H9 (cell line): ENCODE results near the gene BMP2K. TPM values are rescaled to one million over a fixed set of nuclear protein-coding genes. Genes with fewer than 3 reads are reported as not detected.

Experiments used
- DNase-seq: peaks from one replicate; pipeline ENCODE4 v3.0.0-alpha.2; 2017
- H2AFZ ChIP-seq: one replicate; pipeline ENCODE4 v1.6.1; 2013; ENCODE audit warnings: mild to moderate bottlenecking, low read length, control low read depth, moderate library complexity
- H2AK5ac ChIP-seq: 2 replicates; pipeline ENCODE4 v1.6.1; 2013; ENCODE audit warnings: low read length, control low read depth, mixed read lengths; ENCODE audit not compliant: insufficient read length
- H2BK120ac ChIP-seq: one replicate; pipeline ENCODE4 v1.6.1; 2013; ENCODE audit warnings: low read depth, mild to moderate bottlenecking, low read length, control low read depth, inconsistent platforms; ENCODE audit not compliant: poor library complexity, severe bottlenecking
- H2BK12ac ChIP-seq: 2 replicates; pipeline ENCODE4 v1.6.1; 2013; ENCODE audit warnings: low read length, control low read depth, mixed read lengths, low read depth; ENCODE audit not compliant: insufficient read length
- H2BK15ac ChIP-seq: 2 replicates; pipeline ENCODE4 v1.6.1; 2013; ENCODE audit warnings: low read depth, low read length, control low read depth
- H2BK20ac ChIP-seq: one replicate; pipeline ENCODE4 v1.6.1; 2013; ENCODE audit warnings: low read depth, mild to moderate bottlenecking, low read length, control low read depth, inconsistent platforms; ENCODE audit not compliant: poor library complexity, severe bottlenecking
- H2BK5ac ChIP-seq: 2 replicates; pipeline ENCODE4 v1.6.1; 2013; ENCODE audit warnings: low read length, control low read depth, mixed read lengths; ENCODE audit not compliant: insufficient read length
- H3K14ac ChIP-seq: 2 replicates; pipeline ENCODE4 v1.6.1; 2013; ENCODE audit warnings: low read length, control low read depth; ENCODE audit not compliant: insufficient read depth
- H3K18ac ChIP-seq: 2 replicates; pipeline ENCODE4 v1.6.1; 2013; ENCODE audit warnings: low read depth, mild to moderate bottlenecking, mixed read lengths, low read length, control low read depth; ENCODE audit not compliant: insufficient read length
- H3K23ac ChIP-seq: 2 replicates; pipeline ENCODE4 v1.6.1; 2013; ENCODE audit warnings: low read length, control low read depth, mixed read lengths, low read depth; ENCODE audit not compliant: insufficient read length
- H3K23me2 ChIP-seq: 2 replicates; pipeline ENCODE4 v1.6.1; 2013; ENCODE audit warnings: low read depth, mild to moderate bottlenecking, mixed read lengths, low read length, control low read depth; ENCODE audit not compliant: insufficient read length, poor library complexity, severe bottlenecking
- H3K27ac ChIP-seq: 2 replicates; pipeline ENCODE4 v1.5.1; 2013; ENCODE audit warnings: low read length, control low read depth, mixed read lengths, low read depth; ENCODE audit not compliant: insufficient read length
- H3K27me3 ChIP-seq: 2 replicates; pipeline ENCODE4 v1.6.1; 2013; ENCODE audit warnings: low read length, control low read depth, inconsistent platforms; ENCODE audit not compliant: insufficient read depth
- H3K4ac ChIP-seq: 2 replicates; pipeline ENCODE4 v1.6.1; 2013; ENCODE audit warnings: low read depth, mild to moderate bottlenecking, control low read depth, inconsistent platforms, low read length, moderate library complexity
- H3K4me1 ChIP-seq: 2 replicates; pipeline ENCODE4 v1.6.1; 2013; ENCODE audit warnings: low read length, control low read depth, inconsistent platforms; ENCODE audit not compliant: insufficient read depth
- H3K4me2 ChIP-seq: 2 replicates; pipeline ENCODE4 v1.6.1; 2013; ENCODE audit warnings: low read length, control low read depth, mixed read lengths; ENCODE audit not compliant: insufficient read length, insufficient read depth
- H3K56ac ChIP-seq: 2 replicates; pipeline ENCODE4 v1.6.1; 2013; ENCODE audit warnings: low read depth, mild to moderate bottlenecking, mixed read lengths, low read length, control low read depth; ENCODE audit not compliant: insufficient read length
- H3K79me1 ChIP-seq: 2 replicates; pipeline ENCODE4 v1.6.1; 2013; ENCODE audit warnings: low read depth, mild to moderate bottlenecking, moderate library complexity, low read length, control low read depth, inconsistent platforms; ENCODE audit not compliant: insufficient read depth, poor library complexity, severe bottlenecking
- H3K79me2 ChIP-seq: 2 replicates; pipeline ENCODE4 v1.6.1; 2013; ENCODE audit warnings: low read length, control low read depth, inconsistent platforms; ENCODE audit not compliant: insufficient read depth
- H3K9ac ChIP-seq: 2 replicates; pipeline ENCODE4 v1.6.1; 2013; ENCODE audit warnings: low read length, control low read depth, mixed read lengths; ENCODE audit not compliant: insufficient read length; ENCODE audit errors: extremely low read depth
- H3K9me3 ChIP-seq: one replicate; pipeline ENCODE4 v1.6.1; 2013; ENCODE audit warnings: low read depth, low read length, inconsistent platforms; ENCODE audit not compliant: control insufficient read depth
- H3T11ph ChIP-seq: one replicate; pipeline ENCODE4 v1.6.1; 2013; ENCODE audit warnings: mild to moderate bottlenecking, low read length, control low read depth, inconsistent platforms
- H4K20me1 ChIP-seq: one replicate; pipeline ENCODE4 v1.6.1; 2013; ENCODE audit not compliant: control insufficient read depth, insufficient read length, insufficient read depth
- H4K5ac ChIP-seq: 2 replicates; pipeline ENCODE4 v1.6.1; 2013; ENCODE audit warnings: low read depth, mild to moderate bottlenecking, mixed read lengths, low read length, control low read depth; ENCODE audit not compliant: insufficient read length
- H4K8ac ChIP-seq: replicated peaks from 2 replicates; pipeline ENCODE4 v1.6.1; 2013; ENCODE audit warnings: low read length, control low read depth, mixed read lengths, low read depth; ENCODE audit not compliant: insufficient read length
- H4K91ac ChIP-seq: 2 replicates; pipeline ENCODE4 v1.6.1; 2013; ENCODE audit warnings: low read depth, mild to moderate bottlenecking, moderate library complexity, mixed read lengths, low read length, control low read depth; ENCODE audit not compliant: insufficient read length
- H3K27ac Mint-ChIP-seq, 3 experiments: 2 replicates in 2 of 3; 3 replicates in 1 of 3; pipeline ENCODE4 v1.8.0; 2020 to 2021; ENCODE audit warnings: mixed read lengths in 3 of 3, mild to moderate bottlenecking in 1 of 3, moderate library complexity in 1 of 3
- H3K27me3 Mint-ChIP-seq: 2 replicates; pipeline ENCODE4 v1.8.0; 2021; ENCODE audit warnings: low read depth, mild to moderate bottlenecking, moderate library complexity, mixed read lengths
- H3K36me3 Mint-ChIP-seq, 3 experiments: 2 replicates in 2 of 3; 3 replicates in 1 of 3; pipeline ENCODE4 v1.8.0; 2020 to 2021; ENCODE audit warnings: low read depth in 3 of 3, mixed read lengths in 3 of 3; ENCODE audit not compliant: insufficient read depth in 1 of 3
- H3K4me1 Mint-ChIP-seq, 2 experiments: 2 replicates each; pipeline ENCODE4 v1.8.0; 2020; ENCODE audit warnings: mixed read lengths in 2 of 2
- H3K4me3 Mint-ChIP-seq, 2 experiments: 2 replicates in 1 of 2; 3 replicates in 1 of 2; pipeline ENCODE4 v1.8.0; 2020 to 2021; ENCODE audit warnings: mild to moderate bottlenecking in 2 of 2, mixed read lengths in 2 of 2, moderate library complexity in 1 of 2
- H3K9me3 Mint-ChIP-seq, 2 experiments: 2 replicates in 1 of 2; 3 replicates in 1 of 2; pipeline ENCODE4 v1.8.0; 2020; ENCODE audit warnings: mild to moderate bottlenecking in 2 of 2, mixed read lengths in 2 of 2, moderate library complexity in 1 of 2
- CTCF ChIP-seq: fragments of 200-600 bp; sonication (generic); conservative IDR thresholded peaks from 3 replicates; pipeline ENCODE4 v1.8.0; 2021; ENCODE audit warnings: antibody characterized with exemption, mild to moderate bottlenecking
- WGBS: extraction: QIAGEN DNeasy Blood & Tissue Kit; methylation state at CpG from one replicate; pipeline ENCODE4 v1.1.7; 2013; ENCODE audit warnings: missing lambda C conversion rate, low lambda C conversion rate, mixed read lengths; ENCODE audit not compliant: insufficient read length; ENCODE audit errors: extremely low coverage; 5-methylcytosine and 5-hydroxymethylcytosine counted together
- total RNA-seq: library from RNA; stranded (reverse); gene quantifications from 2 replicates; pipeline ENCODE4 v1.2.1, GENCODE V29; 2021

Gene BMP2K
- total RNA-seq, 1 experiment from 2014 or later = 26.4 TPM

DNA sequence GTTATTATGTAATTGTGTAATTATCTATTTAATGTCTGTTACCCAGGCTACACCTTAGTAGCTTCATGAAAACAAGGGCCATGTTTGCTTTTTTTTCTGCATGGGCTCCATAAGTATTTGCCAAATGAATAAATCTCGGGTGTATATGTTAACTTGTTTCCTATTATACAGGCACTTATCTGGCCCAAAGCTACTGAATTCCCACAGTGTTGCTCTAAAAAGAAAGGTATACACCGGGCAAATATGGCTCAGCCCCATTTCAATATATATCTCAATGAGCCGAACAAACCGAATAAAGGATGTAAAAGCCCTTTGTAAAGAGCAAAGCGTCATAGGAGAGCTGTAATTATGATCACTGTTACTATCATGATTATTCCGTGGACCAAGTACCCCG lies 162.3 kb downstream of the BMP2K start:
- H3K9ac ChIP-seq = peak overlapping the region; percentile 83
- no peak overlapping the region for H3K4ac ChIP-seq
- Mint-ChIP-seq H3K27ac (peak overlapping the region; percentile 49 to 86 (median 56); a peak in 5 of 7 replicates), H3K36me3 (peaks cover 0 to 2% (median 0%) of the 10 kb centered on the region in 3 experiments; a peak in 2 of 7 replicates), H3K4me1 (peaks cover 33 to 35% of the 10 kb centered on the region in 2 experiments), H3K4me3 (peak overlapping the region; percentile 83 to 97), H3K9me3 (no peaks in the 10 kb centered on the region), H3K27me3 (peaks cover 27% of the 10 kb centered on the region)
- H3K79me1 ChIP-seq = no peaks in the 10 kb centered on the region
- H3K27me3 ChIP-seq = no peaks in the 10 kb centered on the region; the same call in 1 of the 2 replicates
- no peak overlapping the region for H2BK12ac ChIP-seq
- no peak overlapping the region for H3K23ac ChIP-seq
- H2BK120ac ChIP-seq = no peak overlapping the region
- no peak overlapping the region for H2BK20ac ChIP-seq
- H2BK5ac ChIP-seq = no peak overlapping the region
- no peaks in the 10 kb centered on the region for H4K20me1 ChIP-seq
- H4K5ac ChIP-seq = no peak overlapping the region
- no CpG with 5 or more reads among the region's 7 CpGs for WGBS
- peak overlapping the region; percentile 95 for H3K14ac ChIP-seq
- no peaks in the 10 kb centered on the region; the same call in 1 of the 2 replicates for H3K79me2 ChIP-seq
- H4K91ac ChIP-seq = no peak overlapping the region
- H3K23me2 ChIP-seq = peaks cover 6% of the 10 kb centered on the region
- peak overlapping the region; percentile 56 for H3K4me2 ChIP-seq
- TF ChIP-seq CTCF = no peak
- H3K18ac ChIP-seq = no peak overlapping the region
- H3K9me3 ChIP-seq = no peaks in the 10 kb centered on the region
- H2BK15ac ChIP-seq = no peak overlapping the region
- H3T11ph ChIP-seq = no peak overlapping the region
- H2AFZ ChIP-seq = no peak overlapping the region
- DNase-seq = no peak
- no peak overlapping the region for H4K8ac ChIP-seq
- no peak overlapping the region for H2AK5ac ChIP-seq
- H3K56ac ChIP-seq = no peak overlapping the region
- H3K4me1 ChIP-seq = peaks cover 13% of the 10 kb centered on the region; the same call in 1 of the 2 replicates
- H3K27ac ChIP-seq = no peak overlapping the region
